Lower lobe of right lung (tissue), 2 donors: ENCODE measurements around the gene REV3L. TPM values are rescaled to one million over a fixed set of nuclear protein-coding genes. Genes with fewer than 3 reads are reported as not detected.
A peak's percentile ranks its signal among the peaks of the same experiment; 100 is the strongest.

Experiments
- ATAC-seq, 2 donors: fragments of 200-7000 bp; cut with Tn5 transposase; one replicate each; pipeline ENCODE4 v1.9.1; 2020 to 2022; ENCODE audit warnings: mild to moderate bottlenecking in 2 of 2, moderate library complexity in 2 of 2
- DNase-seq: peaks from one replicate; pipeline ENCODE4 v3.0.0-alpha.2; 2020
- H3K27ac ChIP-seq: fragments of 200-600 bp; one replicate; pipeline ENCODE4 v1.8.0; 2022
- H3K27me3 ChIP-seq: fragments of 200-600 bp; one replicate; pipeline ENCODE4 v1.8.0; 2022; ENCODE audit warnings: low read depth
- H3K36me3 ChIP-seq: fragments of 200-600 bp; one replicate; pipeline ENCODE4 v1.8.0; 2022; ENCODE audit warnings: mild to moderate bottlenecking
- H3K4me1 ChIP-seq: fragments of 200-600 bp; one replicate; pipeline ENCODE4 v1.8.0; 2022
- H3K4me3 ChIP-seq: fragments of 200-600 bp; one replicate; pipeline ENCODE4 v1.8.0; 2022; ENCODE audit warnings: mild to moderate bottlenecking
- H3K9me3 ChIP-seq: fragments of 200-600 bp; one replicate; pipeline ENCODE4 v1.8.0; 2022
- CTCF ChIP-seq: fragments of 200-600 bp; IDR thresholded peaks from one replicate; pipeline ENCODE4 v1.8.0; 2022; ENCODE audit warnings: antibody characterized with exemption, mild to moderate bottlenecking
- intact Hi-C: fragments of 100-400 bp; cut with DNase I; formaldehyde crosslinking; loops from one replicate; pipeline ENCODE4 v1.11.0; 2022
- total RNA-seq: library from RNA; stranded (reverse); fragmentation: NEBNext Ultra II Directional; extraction: Animal tissue kit (Norgen Biotek cat#: 25700); gene quantifications from one replicate; pipeline ENCODE4 v1.2.1, GENCODE V29; 2021
- donor health status: DM: no; HTN: yes; CAD: no; lungs with severe emphysema.

The REV3L gene
- total RNA-seq, 1 donor from 2014 or later, result 30.3 TPM

GRCh38 chr6:111492499-111492898 lies 9.5 kb upstream of the REV3L start:
- TF ChIP-seq CTCF, result no peak
- Histone ChIP-seq H3K36me3 (no peaks in the 10 kb centered on the region), H3K9me3 (no peaks in the 10 kb centered on the region), H3K4me3 (no peak overlapping the region), H3K4me1 (peaks cover 7% of the 10 kb centered on the region), H3K27me3 (no peaks in the 10 kb centered on the region), H3K27ac (no peak overlapping the region)
- DNase-seq (no peak), ATAC-seq (no peak)
- intact Hi-C loops, result no loop called here

GRCh38 chr6:111490067-111490466 lies 7.0 kb upstream of the REV3L start:
- Histone ChIP-seq H3K27ac (no peak overlapping the region), H3K4me1 (peaks cover 7% of the 10 kb centered on the region), H3K9me3 (no peaks in the 10 kb centered on the region), H3K36me3 (no peaks in the 10 kb centered on the region), H3K27me3 (no peaks in the 10 kb centered on the region), H3K4me3 (no peak overlapping the region)
- TF ChIP-seq CTCF, result no peak
- intact Hi-C loops, result no loop called here
- ATAC-seq (no peak), DNase-seq (no peak)

- Histone ChIP-seq H3K4me1 (peaks cover 14% of the 10 kb centered on the region), H3K4me3 (no peak overlapping the region), H3K36me3 (no peaks in the 10 kb centered on the region), H3K27me3 (no peaks in the 10 kb centered on the region), H3K9me3 (no peaks in the 10 kb centered on the region), H3K27ac (no peak overlapping the region)
- DNase-seq, result no peak
- intact Hi-C loops, result no loop called here
- no peak for ATAC-seq
- no peak for TF ChIP-seq CTCF
Observed at GRCh38 chr6:111487661-111488060, 4.6 kb upstream of the REV3L start.

DNA sequence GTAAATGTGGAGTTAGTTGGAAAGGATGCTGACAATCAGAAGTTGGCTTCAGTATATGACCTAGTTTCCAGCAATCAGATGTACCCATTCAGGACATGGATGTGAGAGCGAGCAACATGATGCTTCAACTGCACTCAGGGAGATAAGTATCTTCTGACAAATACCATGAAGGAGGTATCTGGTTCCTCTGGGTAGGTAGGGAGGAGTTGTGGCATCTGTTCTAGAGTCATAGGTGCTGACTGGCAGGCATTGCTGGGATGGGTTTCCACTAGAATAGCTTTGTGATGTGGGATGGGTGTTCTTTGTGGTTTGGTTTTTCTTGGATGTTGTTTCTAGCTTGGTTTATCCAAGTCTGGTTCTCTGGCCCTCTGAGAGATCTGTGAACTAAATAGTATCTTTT lies 3.9 kb upstream of the REV3L start:
- H3K4me1 ChIP-seq, result peaks cover 14% of the 10 kb centered on the region
- intact Hi-C loops, result no loop called here
- no peak for DNase-seq

GRCh38 chr6:111486475-111486874 lies 3.5 kb upstream of the REV3L start:
- TF ChIP-seq CTCF, result no peak
- Histone ChIP-seq H3K4me1 (peaks cover 17% of the 10 kb centered on the region), H3K4me3 (no peak overlapping the region), H3K27ac (peak overlapping the region; percentile 27), H3K9me3 (no peaks in the 10 kb centered on the region), H3K27me3 (no peaks in the 10 kb centered on the region), H3K36me3 (no peaks in the 10 kb centered on the region)
- DNase-seq (no peak), ATAC-seq (no peak)
- intact Hi-C loops, result no loop called here

More for the DNA sequence above, 3.9 kb upstream of the REV3L start:
- H3K27me3 ChIP-seq, result no peaks in the 10 kb centered on the region
- H3K9me3 ChIP-seq, result no peaks in the 10 kb centered on the region
- peak overlapping the region; percentile 27 for H3K27ac ChIP-seq
- ATAC-seq, result no peak
- no peaks in the 10 kb centered on the region for H3K36me3 ChIP-seq
- no peak for TF ChIP-seq CTCF
- no peak overlapping the region for H3K4me3 ChIP-seq

DNA sequence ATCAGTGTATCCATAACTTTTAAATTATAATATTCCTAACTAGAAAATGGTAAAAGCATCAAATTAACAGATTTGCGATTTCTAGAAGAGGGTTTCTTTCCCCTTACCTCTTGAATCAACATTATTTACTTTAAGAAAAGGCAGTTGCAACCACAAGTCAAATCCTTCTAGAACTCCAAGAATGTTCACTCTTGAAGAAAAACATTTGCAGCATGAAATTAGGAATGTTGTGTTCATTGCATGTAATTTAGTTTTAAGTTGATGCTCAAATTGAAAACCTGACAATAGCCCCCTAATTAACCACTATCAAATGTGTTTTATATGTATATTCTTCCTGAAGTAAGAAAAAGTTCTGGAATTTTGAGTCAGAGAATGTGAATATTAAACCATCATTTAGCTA lies 2.3 kb upstream of the REV3L start:
- no peak for DNase-seq
- Histone ChIP-seq H3K27ac (peak overlapping the region; percentile 98), H3K4me3 (no peak overlapping the region), H3K36me3 (no peaks in the 10 kb centered on the region), H3K9me3 (no peaks in the 10 kb centered on the region), H3K27me3 (no peaks in the 10 kb centered on the region), H3K4me1 (peaks cover 28% of the 10 kb centered on the region)
- no peak for ATAC-seq
- intact Hi-C loops, result no loop called here
- TF ChIP-seq CTCF, result no peak
